ENCODE data around the gene AMN.

DNA sequence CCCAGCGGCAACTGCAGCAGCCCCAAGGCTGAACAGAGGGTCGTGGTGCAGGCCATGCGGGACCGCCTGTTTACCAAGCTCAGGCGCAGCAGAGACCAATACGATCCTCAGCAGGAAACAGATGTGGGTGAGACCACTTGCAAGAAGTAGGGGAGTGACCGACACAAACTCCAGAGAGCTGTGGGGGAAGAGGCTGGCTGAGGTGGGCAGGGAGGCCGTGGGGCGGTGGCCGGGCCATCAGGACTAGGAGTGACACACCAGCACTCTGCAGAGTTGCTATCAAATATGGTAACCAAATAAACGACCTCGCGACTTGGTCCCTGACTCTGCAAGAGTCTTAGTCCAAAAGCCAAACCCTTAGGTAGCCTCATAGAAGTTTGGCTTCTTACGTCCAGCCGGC, 30.6 kb downstream of the AMN start:
- TF ChIP-seq, protein P1, sequence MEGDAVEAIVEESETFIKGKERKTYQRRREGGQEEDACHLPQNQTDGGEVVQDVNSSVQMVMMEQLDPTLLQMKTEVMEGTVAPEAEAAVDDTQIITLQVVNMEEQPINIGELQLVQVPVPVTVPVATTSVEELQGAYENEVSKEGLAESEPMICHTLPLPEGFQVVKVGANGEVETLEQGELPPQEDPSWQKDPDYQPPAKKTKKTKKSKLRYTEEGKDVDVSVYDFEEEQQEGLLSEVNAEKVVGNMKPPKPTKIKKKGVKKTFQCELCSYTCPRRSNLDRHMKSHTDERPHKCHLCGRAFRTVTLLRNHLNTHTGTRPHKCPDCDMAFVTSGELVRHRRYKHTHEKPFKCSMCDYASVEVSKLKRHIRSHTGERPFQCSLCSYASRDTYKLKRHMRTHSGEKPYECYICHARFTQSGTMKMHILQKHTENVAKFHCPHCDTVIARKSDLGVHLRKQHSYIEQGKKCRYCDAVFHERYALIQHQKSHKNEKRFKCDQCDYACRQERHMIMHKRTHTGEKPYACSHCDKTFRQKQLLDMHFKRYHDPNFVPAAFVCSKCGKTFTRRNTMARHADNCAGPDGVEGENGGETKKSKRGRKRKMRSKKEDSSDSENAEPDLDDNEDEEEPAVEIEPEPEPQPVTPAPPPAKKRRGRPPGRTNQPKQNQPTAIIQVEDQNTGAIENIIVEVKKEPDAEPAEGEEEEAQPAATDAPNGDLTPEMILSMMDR (IDR thresholded peaks at IDR 0.05) = no peak
- TF ChIP-seq POLR2A (IDR thresholded peaks at IDR 0.05) = no peak
